GM21529 (cell line): Measurements from ENCODE around the gene PCDH15.

Source experiments
- ATAC-seq: cut with Tn5 transposase; IDR thresholded peaks from one replicate; pipeline ENCODE4 v1.9.1; 2021; ENCODE audit not compliant: unreplicated experiment

PCDH15 gene

GRCh38 chr10:54137396-54137795, 663.6 kb downstream of the PCDH15 start:
- ATAC-seq, result no peak

- ATAC-seq, result no peak
Measured at GRCh38 chr10:54133203-54133602, 667.8 kb downstream of the PCDH15 start.

- ATAC-seq, result no peak
Measured at GRCh38 chr10:54131833-54132232, 669.2 kb downstream of the PCDH15 start.

DNA sequence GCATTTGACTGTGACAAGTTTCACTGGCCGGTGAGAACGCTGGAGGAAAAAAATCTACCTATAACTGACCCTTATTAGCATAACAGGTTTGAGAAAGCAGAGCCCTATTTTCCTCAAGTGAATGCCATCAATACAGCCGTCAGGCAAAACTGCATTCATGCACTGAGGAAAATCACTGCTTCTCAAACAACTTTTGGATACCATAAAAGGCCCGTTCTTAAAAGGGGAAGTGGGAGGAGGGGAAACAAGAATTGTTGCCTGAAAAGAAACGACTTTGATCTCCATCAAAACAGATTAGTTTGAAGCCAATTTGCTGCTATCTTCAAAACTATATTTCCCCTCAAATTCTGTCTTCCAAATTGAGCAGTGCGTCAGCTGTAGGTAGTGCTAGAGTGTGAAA, 670.6 kb downstream of the PCDH15 start:
- ATAC-seq, result no peak

DNA sequence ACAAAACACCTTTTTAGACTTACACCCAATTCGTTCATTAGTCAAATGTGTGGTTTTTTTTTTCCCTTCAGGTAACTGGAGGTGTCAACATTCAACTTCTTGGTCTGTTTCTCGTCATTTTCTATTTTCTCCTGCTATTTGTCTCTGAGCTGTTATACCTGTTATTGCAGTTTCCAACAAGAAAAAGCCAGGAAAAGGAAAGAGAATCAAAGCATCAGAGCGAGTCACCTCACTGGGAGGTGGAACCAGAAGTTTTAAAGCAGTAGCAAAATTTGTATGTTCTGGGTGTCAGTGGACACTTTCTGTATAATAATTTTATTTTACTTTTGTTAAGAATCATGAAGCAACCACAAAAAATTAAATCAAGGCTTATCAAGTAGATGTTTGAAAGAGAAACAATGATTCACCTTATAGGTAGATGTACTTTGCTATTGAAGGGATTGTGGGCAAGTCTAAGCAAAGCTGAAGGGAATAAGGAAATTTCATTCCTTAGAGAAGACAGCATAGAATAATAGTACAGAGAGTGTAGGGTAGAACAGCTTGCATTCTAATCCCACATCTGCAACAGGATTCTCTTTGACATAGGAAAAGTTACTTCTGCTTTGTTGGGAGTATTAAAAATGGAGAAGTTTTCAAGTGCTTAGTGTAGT, 675.8 kb downstream of the PCDH15 start:
- no peak for ATAC-seq

DNA sequence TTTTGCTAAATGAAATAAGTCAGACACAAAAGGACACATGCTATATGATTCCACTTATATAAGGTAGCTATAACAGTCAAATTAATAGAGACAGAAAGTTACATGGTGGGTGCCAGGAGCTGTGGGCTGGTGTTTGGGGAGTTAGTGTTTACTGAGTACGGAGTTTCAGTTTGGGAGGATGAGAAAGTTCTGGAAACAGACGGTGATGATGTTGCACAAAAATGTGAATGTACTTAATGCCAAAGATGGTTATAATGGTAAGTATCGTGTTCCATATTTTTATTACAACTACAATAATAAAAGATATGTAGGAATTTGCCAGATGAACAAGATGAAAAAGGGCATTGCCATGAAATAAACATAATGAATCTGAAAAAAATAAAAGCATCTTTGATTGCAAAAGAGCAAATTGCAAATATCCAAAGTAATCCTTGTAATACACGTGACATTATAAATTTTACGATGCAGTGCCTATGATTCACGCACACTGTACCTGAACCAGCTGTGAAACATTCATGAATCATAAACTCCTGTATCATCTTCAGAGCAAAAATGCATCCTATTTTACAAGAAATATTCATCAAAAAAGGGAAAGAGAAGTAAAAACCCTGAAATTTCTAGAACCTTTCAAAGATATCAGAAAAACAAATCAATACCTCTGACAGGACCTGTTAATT, 676.7 kb downstream of the PCDH15 start:
- ATAC-seq, result no peak

- no peak for ATAC-seq
Measured at GRCh38 chr10:54120806-54121205, 680.2 kb downstream of the PCDH15 start.

- no peak for ATAC-seq
Measured at GRCh38 chr10:54108961-54109360, 692.1 kb downstream of the PCDH15 start.

GRCh38 chr10:54096892-54097291, 704.1 kb downstream of the PCDH15 start:
- no peak for ATAC-seq

DNA sequence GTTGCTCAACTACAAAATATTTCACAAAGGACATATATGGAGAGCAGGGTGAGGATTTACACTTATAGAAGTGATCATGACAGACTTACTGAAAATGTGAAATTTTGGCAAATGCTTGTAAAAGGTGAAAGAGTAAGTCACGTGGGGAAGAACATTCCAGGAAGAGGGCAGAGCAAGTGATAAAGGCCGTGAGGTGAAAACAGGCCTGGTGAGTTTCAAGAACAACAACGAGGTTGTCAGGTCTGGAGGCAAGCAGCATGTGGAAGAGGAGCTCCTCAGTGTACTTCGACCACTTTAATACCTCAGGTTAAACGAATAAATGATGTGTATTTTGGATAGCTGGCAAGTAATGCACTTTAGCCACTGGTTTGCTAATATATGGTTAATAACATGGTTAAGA, 706.7 kb downstream of the PCDH15 start:
- ATAC-seq, result no peak

- no peak for ATAC-seq
Measured at GRCh38 chr10:54091237-54091636, 709.8 kb downstream of the PCDH15 start.

DNA sequence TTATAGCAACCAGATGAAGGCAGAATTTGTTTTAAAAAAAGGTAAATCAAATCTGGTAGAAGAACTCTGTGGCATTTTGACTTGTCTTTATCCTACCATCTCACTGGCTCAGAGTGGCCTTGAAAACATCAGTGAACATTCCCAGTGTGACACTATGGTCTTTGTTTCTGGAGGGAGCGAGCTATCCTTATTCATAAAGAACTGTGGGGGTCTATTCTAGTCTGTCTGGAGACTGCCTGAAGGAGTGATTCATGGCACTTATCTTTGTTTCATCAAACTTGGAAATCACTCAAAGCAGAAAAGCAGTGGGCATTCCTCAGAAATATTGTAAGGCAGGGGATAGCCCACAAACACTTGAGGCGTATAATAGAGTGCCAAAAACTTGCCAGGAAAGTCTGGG, 719.1 kb downstream of the PCDH15 start:
- ATAC-seq, result no peak

- no peak for ATAC-seq
Measured at GRCh38 chr10:54067361-54067760, 733.7 kb downstream of the PCDH15 start.

GRCh38 chr10:54066646-54067045, 734.4 kb downstream of the PCDH15 start:
- ATAC-seq, result no peak

DNA sequence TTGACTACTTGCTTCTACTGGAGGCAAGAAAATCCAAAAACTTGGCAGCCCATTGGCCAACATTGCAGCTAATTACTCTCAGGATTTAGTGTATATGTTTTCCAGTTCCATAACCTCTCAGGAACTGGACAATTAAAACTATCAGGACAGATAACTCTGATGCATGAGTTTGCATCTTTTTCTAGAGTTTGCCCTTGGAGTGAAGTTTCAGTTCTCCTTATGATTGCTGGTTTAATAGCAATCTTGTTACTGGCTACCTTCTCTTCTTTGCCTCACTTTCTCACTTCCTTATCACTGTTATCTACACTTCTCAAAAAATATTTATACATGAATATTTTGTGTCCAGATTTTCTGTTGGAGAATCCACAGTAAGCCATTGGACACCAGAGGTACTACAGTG, 735.9 kb downstream of the PCDH15 start:
- ATAC-seq, result no peak

- no peak for ATAC-seq
Measured at GRCh38 chr10:54064215-54064614, 736.8 kb downstream of the PCDH15 start.

GRCh38 chr10:54063514-54063913, 737.5 kb downstream of the PCDH15 start:
- ATAC-seq, result no peak

- ATAC-seq, result no peak
Measured at GRCh38 chr10:54060572-54060971, 740.5 kb downstream of the PCDH15 start.

- ATAC-seq, result no peak
Measured at GRCh38 chr10:54057357-54057756, 743.7 kb downstream of the PCDH15 start.

DNA sequence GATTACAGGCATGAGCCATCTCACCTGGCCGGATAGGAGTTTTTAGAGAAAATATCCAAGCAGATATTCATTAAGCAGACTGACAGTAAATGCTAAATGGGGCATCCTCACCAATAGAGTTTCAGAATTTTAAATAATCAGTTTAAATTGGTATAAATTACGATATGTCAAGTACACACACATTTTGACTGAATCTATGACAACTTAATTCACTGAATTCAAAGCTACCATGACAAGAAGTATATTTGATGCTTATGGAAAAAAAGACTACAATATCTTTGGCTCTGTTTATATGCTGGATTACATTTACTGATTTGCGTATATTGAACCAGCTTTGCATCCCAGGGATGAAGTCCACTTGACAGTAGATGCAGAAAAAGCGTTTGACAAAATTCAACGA, 774.7 kb downstream of the PCDH15 start:
- ATAC-seq, result no peak

DNA sequence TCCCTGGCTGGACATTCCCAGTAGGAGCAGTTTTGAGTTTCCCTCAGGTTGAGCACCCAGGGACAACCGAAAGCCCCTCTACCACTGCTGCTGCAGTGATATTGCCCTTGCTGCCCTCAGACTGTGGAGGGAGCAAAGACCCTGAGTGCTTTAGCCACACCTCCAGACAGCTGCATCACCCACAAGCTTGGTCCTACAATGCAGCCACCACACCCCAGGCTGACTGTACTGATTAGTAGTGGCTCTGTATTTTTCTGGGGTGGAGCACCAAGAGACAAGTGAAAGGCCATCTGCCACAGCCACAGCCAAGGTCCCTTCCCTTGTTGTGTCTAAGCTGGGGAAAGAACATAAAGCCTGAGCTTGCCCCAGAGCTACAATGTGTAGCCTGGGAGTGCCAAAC, 789.9 kb downstream of the PCDH15 start:
- ATAC-seq, result no peak

GRCh38 chr10:54010337-54010933, 790.6 kb downstream of the PCDH15 start:
- no peak for ATAC-seq

GRCh38 chr10:54009672-54010071, 791.4 kb downstream of the PCDH15 start:
- ATAC-seq, result no peak
